ENCODE data around the gene ERBIN.
"Not testable (repeated sequence)": the region's sequence is repeated elsewhere in the genome, so short reads cannot be mapped to it uniquely, and the experiment has no call there.

The ERBIN gene

GRCh38 chr5:66002415-66002814, 76.0 kb downstream of the ERBIN start:
- DNase-seq (ENCODE audit: low read depth in 2 of 2): no peak

DNA sequence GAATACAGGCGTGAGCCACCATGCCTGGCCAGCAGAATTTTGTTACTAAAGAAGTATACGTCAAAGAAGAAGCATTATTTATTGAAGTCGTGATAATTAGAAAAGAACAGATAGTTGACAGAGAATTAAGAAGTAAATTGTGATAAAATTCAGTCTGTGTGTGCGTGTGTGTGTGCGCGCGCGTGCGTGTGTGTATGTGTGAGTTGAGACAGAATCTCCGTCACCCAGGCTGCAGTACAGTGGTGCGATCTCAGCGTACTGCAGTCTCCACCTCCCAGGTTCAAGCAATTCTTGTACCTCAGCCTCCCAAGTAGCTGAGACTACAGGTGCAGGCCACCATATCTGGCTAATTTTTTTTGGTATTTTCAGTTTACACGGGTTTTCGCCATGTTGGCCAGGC, 77.8 kb downstream of the ERBIN start:
- DNase-seq (ENCODE audit: low read depth in 2 of 2): no peak

GRCh38 chr5:66009277-66009676, 82.9 kb downstream of the ERBIN start:
- DNase-seq (ENCODE audit: low read depth in 2 of 2): no peak

DNA sequence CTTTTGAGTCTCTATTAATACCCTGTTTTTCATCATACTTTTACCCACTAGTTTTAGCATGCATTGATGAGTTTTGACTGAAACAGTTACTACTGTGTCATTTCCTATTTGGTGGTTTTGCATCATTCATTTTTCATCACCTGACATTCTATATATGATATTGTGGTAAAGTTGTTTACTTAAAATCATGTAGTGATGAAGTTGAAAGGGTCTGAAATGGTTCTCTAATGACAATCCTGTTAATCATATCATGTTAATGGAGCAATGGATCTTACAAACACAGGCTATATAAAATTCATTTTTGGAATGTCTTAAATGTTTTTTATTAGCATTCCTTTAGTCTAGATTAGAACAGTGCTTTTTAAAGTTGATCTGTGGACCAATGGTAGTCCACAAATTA, 84.1 kb downstream of the ERBIN start:
- no peak for DNase-seq (ENCODE audit: low read depth in 2 of 2)

GRCh38 chr5:66012271-66012670, 85.9 kb downstream of the ERBIN start:
- no peak for DNase-seq (ENCODE audit: low read depth in 2 of 2)

DNA sequence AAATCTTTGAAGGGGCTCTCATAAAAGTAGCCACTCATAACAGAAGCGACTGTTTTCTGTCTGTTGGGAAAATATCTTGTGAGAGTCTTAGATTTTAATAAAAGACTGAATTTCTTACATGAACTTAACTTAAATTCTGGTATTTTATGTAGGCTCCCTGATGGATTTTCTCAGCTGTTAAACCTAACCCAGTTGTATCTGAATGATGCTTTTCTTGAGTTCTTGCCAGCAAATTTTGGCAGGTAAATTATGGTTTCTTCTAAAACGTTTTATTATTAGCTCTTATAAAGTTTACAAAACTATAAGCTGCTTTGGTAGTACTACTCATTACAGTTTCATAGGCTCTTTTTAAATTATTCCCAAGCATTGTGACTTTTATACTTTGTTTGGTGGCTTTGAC, 87.0 kb downstream of the ERBIN start:
- no peak for DNase-seq (ENCODE audit: low read depth in 2 of 2)

DNA sequence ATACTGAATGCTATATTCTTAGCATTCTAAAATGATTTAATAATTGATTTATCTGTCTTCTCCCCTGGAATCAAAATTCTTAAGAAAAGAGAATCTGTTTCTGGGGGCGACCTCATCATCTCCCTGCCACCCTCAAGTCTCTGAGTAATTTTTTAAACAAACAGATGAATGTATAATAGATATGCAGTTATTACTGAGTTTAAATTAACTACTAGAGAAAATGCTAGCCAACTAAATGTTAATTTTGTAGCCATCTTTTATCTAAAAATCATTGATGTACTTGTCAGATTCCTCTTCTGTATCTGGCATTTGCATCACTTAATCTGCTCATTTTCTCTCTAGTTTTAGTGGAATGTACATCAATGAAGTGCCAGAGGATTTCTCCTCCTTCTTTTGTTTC, 87.5 kb downstream of the ERBIN start:
- no peak for DNase-seq (ENCODE audit: low read depth in 2 of 2)

DNA sequence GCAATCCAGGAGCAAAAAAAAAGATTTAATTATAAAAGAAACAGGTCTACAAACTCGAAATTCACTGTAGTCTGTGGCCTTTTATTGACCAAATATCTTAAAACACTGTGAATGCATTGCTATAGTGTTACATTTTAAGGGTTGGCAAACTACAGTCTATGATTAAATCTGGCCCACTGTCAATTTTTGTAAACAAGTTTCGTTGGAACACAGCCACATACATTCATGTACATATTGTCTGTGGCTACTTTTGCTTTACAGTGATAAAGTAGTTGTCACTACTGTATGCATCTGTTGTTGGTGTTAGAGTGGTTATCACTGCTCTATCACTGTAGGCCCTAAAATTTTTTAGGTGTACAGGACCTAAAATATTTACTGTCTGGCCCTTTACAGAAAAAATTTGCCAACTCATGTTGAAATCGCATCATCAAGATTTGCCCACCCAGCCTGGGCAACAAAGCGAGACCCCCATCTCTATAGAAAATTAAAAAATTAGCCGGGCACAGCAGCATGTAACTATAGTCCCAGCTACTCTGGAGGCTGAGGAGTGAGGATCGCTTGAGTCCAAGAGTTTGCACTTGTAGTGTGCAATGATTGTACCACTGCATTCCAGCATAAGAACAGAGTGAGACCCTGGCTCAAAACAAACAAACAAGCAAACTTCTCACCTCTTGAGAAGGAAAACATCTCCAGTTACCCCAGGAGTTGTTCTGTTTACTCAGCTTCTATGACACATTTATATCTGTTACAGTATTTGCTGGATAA, 89.0 kb downstream of the ERBIN start:
- DNase-seq (ENCODE audit: low read depth in 2 of 2): no peak

DNA sequence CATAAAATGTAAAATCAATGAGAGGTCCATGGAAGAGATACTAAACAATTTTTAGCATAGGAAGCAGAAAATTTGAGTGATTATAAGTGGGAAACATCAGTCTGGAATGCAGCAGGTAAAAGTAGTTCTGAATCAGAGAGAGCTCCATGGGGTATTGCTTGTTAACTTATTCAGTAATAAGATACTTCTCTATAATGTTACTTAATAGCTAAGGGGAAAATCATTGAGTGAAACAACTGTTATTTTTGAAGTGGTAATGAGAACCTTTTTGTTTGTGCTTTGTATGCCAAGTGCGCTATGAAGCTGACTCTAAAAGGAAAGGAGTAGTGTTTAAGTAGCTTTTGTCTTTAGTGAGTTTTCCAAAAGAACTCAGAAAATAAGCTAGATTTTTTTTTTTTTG, 95.2 kb downstream of the ERBIN start:
- DNase-seq (ENCODE audit: low read depth in 2 of 2): no peak

DNA sequence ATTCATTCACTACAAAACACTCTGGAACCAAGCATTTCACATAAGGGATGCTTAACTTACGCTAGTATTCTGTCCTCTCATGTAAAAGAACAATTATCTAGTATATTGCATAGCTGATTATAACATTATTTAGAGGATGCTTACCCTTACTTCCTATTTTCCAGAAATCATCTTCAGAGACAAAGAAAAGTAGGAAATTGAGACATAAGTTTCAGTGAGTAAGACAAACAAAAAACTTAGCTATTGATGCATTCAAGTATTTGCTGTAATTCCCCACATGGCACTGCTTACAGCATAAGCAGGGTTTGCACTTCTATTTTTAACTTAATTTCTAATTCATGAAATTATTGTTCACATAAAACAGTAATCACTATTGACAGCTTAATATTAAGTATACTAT, 112.9 kb downstream of the ERBIN start:
- no peak for DNase-seq (ENCODE audit: low read depth in 2 of 2)

GRCh38 chr5:66039701-66040100, 113.3 kb downstream of the ERBIN start:
- no peak for DNase-seq (ENCODE audit: low read depth in 2 of 2)

DNA sequence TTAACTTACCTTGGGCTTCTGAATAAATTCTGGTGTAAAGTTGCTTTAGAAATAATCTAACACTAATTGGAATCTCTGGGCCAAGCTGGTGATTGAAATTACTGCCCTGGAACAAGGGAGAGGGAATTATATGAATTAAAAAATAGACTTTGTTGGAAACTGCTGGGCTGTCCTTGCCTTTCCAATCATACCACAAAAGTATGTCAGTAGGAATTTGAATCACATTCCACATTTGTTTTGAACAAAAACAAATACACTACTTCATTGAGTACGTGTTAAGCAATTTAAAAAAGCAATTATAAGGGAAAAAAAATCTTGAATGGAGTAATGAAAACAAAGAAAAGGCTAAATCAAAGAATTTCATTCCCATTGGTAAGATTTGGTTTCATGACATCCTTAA, 115.3 kb downstream of the ERBIN start:
- DNase-seq (ENCODE audit: low read depth in 2 of 2): no peak

DNA sequence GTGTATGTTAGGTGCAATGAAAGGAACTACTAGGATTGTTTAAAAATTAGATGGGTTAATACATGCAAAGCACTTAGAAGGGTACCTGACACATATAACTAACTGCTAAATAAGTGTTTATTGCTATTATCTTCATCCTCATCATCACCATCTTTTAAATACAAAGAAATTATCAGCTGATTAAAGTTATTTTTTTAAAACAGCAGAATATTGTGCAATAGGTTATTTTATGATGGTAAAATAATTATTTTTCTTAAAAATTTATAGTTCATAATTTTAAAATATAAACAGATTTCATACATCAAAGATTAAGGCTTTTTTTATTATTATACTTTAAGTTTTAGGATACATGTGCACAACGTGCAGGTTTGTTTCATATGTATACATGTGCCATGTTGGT, 130.9 kb downstream of the ERBIN start:
- no peak for DNase-seq (ENCODE audit: low read depth in 2 of 2)

- not testable (repeated sequence) for DNase-seq (ENCODE audit: low read depth in 2 of 2)
Measured at GRCh38 chr5:66061320-66061719, 134.9 kb downstream of the ERBIN start.

DNA sequence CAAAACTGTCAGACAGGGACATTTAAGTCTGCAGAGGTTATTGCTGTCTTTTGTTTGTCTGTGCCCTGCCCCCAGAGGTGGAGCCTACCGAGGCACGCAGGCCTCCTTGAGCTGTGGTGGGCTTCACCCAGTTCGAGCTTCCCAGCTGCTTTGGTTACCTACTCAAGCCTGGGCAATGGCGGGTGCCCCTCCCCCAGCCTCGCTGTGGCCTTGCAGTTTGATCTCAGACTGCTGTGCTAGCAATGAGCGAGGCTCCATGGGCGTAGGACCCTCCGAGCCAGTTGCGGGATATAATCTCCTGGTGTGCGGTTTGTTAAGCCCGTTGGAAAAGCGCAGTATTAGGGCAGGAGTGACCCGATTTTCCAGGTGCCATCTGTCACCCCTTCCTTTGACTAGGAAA, 136.7 kb downstream of the ERBIN start:
- DNase-seq (ENCODE audit: low read depth in 2 of 2): not testable (repeated sequence)

GRCh38 chr5:66066826-66067225, 140.5 kb downstream of the ERBIN start:
- DNase-seq (ENCODE audit: low read depth in 2 of 2): no peak

DNA sequence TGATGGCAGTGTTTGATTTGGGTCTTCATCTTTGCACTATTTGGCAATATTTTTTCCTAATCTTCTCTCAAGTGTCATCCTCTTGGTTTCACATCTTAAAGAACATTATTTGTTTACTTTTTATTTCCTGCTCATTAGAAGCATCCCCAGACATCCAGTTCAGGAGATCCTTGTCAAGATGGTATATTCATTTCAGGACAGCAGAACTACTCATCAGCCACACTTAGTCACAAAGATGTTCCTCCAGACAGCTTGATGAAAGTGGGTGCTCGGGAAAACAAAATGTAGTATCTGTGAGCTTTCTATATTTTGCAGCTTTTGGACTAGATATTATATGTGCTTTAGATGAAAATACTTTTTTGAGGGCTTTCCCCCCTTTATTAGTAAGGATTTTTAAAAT, 145.7 kb downstream of the ERBIN start:
- DNase-seq (ENCODE audit: low read depth in 2 of 2): no peak

DNA sequence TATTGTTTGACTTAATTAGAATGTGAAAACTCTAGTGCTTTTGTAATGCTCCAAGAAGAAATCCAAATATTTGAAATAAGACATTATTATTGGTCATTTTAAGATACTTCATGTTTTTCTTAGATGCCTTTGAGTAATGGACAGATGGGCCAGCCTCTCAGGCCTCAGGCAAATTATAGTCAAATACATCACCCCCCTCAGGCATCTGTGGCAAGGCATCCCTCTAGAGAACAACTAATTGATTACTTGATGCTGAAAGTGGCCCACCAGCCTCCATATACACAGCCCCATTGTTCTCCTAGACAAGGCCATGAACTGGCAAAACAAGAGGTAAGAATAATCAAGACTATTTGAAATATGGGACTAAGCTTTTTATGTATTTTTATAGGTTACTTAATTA, 148.5 kb downstream of the ERBIN start:
- DNase-seq (ENCODE audit: low read depth in 2 of 2): no peak

GRCh38 chr5:66080664-66081063, 154.3 kb downstream of the ERBIN start:
- DNase-seq (ENCODE audit: low read depth in 2 of 2): no peak

GRCh38 chr5:66089384-66089783, 163.0 kb downstream of the ERBIN start:
- no peak for DNase-seq (ENCODE audit: low read depth in 2 of 2)

GRCh38 chr5:66100851-66101250, 174.5 kb downstream of the ERBIN start:
- DNase-seq (ENCODE audit: low read depth in 2 of 2): no peak

- DNase-seq (ENCODE audit: low read depth in 2 of 2): no peak
Measured at GRCh38 chr5:66113160-66113559, 186.8 kb downstream of the ERBIN start.

DNA sequence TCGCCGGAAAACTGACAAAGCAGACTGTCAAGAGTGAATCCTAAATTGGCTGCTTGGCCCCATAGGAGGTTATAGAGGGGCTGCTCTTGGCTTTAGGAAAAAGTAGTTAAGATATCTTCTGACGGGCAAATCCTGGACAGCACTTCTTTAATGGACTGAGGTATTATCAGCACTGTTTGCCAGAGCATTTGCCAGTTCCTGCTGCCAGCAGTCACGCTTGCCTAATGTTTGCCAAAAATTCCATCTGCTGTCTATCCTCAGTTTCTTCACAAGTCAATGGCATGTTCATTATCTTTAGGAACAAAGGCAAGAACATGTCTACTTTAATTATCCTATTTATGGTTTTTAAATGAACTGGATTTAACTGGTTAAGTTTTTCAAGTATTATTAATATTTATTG, 191.9 kb downstream of the ERBIN start:
- no peak for DNase-seq (ENCODE audit: low read depth in 2 of 2)

DNA sequence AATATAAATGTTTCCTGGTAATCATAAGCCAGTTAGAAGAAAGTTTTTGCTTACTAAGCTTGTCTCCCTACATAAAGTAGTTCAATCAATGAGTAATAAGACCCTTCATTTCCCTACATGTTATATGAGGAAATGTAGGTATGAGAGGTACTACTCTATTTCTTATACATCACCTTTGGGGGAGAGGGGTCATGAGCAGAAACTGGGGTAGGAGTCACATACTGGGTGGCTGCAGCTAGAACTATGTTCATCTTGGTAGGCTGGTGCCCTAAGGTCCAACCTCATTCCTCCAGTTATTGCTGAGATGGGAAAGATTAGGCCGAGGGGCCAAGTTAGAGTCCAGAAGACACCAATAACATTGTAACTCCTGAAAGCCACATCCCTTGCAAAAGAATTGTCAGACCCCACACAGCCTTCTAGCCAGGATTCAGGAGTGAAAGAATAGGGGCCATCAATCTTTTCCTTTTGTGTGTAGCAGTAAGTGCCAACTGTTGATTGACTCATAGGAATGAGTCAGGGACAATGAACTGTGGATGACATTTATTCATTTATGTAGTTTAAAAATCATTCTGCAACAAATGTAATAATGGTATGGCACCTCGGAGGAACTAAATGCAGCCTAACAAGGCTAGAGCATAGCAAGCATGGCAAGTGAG, 196.1 kb downstream of the ERBIN start:
- DNase-seq (ENCODE audit: low read depth in 2 of 2): no peak
